ENCODE data around the gene IL17RB.

The IL17RB gene

DNA sequence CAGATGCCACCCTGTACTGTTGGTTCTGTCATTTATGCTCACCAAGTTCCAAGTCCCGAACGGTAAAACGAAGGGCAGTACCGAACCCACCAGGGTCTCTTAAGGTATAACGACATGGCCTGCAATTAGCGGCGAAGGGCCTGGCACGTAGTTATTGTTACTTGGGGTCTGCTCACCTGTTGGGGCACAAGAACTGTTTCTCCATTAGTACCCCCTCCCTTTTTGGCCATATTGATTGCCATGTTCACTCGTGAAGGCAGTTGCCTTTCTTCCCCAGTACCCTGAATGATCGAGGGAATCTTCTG is 435 bp downstream of the IL17RB start:
- no peak for DNase-seq
- intact Hi-C loops (cut with DNase I), result no loop called here

GRCh38 chr3:53849916-53850315 is 3.5 kb downstream of the IL17RB start:
- no peak for DNase-seq
- intact Hi-C loops (cut with DNase I), result no loop called here

- DNase-seq, result peak in 1 of 10 donors; percentile 12
- intact Hi-C loops (cut with DNase I), result no loop called here
Observed at GRCh38 chr3:53850895-53851294, 4.5 kb downstream of the IL17RB start.

DNA sequence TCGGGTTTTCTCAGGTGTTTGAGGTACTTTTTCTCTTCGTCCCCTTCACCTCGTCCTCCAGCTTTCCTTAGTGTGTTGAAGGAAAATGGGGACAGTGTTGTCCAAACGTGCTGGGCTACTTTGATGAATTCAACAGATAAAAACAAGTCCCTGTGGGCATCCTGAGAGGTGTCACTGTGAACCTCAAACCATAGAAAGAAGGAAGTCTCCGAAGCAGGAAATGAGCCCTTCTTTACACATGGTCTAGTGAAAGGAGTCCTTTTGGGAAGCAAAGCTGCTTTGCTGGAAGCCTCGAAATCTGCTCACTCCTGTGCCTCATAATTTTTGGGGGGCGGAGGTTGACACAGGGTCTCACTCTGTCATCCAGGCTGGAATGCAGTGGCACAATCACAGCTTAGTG is 10.6 kb downstream of the IL17RB start:
- DNase-seq, result no peak
- intact Hi-C loops (cut with DNase I), result no loop called here

GRCh38 chr3:53858096-53858741 is 11.9 kb downstream of the IL17RB start:
- no peak for DNase-seq
- intact Hi-C loops (cut with DNase I), result no loop called here

DNA sequence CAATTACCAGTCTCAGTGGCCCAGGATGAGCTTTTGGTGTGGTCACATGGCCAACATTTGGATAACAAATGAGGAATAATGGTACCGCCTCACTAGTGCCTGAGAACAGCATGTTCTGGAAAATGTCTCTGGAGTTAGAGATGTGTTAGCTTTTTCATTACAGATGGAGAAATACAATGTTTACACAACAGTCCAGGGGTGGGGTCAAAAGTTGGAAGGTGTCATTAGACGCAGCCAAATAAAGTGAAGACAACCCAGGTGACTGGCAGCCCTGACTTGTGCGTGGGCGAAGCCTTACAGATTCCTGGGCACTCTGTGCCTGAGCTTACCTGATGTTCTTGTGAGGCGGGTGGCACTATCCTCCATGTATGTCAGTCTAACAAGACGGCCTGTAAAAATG is 12.8 kb downstream of the IL17RB start:
- intact Hi-C loops (cut with DNase I), result no loop called here
- peak in 1 of 10 donors; percentile 32 for DNase-seq

GRCh38 chr3:53860196-53860595 is 13.8 kb downstream of the IL17RB start:
- intact Hi-C loops (cut with DNase I), result no loop called here
- no peak for DNase-seq

- intact Hi-C loops (cut with DNase I), result no loop called here
Observed at GRCh38 chr3:53862241-53862640, 15.9 kb downstream of the IL17RB start.

GRCh38 chr3:53863145-53863544 is 16.8 kb downstream of the IL17RB start:
- no peak for DNase-seq
- intact Hi-C loops (cut with DNase I), result no loop called here

More at GRCh38 chr3:53862241-53862640, 15.9 kb downstream of the IL17RB start:
- no peak for DNase-seq

- no peak for DNase-seq
- intact Hi-C loops (cut with DNase I), result no loop called here
Observed at GRCh38 chr3:53865732-53866499, 19.5 kb downstream of the IL17RB start.

DNA sequence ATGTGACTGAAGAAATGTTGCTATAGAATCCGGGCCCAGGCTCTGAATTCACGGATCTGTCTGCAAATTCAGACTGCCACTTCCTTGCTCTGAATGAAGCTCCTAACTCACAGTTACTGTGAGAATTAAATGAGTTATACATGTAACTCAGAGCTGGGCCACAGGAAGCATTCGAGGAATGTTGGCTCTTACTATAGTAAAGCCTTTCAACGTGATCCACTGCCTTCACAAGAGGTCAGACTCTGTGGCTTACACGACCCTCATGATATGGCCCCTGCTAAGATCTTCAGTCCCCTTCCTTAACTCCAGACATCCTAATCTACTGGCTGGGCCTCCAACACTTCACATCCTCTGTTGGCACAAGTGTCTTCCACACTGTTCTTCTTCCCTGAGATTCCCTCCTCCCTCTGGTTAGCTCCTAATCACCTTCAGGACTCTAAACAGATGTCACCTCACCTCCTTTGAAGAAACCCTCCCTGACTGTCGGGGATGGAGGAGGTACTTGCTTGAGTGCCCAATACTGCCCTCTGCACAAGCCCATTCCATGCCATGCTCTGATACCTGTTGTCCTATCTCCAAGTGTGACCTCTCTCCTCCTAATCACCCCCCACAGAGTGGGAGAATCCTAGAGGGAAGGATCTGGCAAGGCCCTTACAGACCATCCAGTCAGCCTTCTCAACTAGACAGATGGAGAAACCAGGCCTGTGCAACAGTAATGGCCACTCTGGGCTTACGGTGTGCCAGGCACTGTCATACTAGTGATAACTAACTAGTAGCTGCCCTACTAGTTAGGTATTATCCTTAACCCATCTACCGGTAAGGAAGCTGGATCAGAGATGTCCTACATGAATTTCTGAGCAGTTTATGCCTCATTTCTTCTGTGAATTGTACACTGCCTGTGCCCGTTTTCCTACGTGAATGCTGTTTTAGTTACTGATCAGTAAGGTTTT is 34.3 kb downstream of the IL17RB start:
- DNase-seq, result no peak
- intact Hi-C loops (cut with DNase I), result loop anchor here (2.0 kb wide), 1 partner anchor 534 kb away; the partner anchor contains the start of gene DCP1A

- intact Hi-C loops (cut with DNase I), result loop anchor here (1.0 to 2.0 kb wide), 2 partner anchors 9 to 535 kb away; partner anchors contain the start of genes DCP1A and SELENOK
- peak; percentile 82 to 98 (median 88) for DNase-seq
Observed at GRCh38 chr3:53881691-53882593, 35.6 kb downstream of the IL17RB start, which contains the start of gene ACTR8. TSS of gene ACTR8 (minus strand) at chr3:53882152. CDS start at chr3:53882101, 51 bp downstream.

DNA sequence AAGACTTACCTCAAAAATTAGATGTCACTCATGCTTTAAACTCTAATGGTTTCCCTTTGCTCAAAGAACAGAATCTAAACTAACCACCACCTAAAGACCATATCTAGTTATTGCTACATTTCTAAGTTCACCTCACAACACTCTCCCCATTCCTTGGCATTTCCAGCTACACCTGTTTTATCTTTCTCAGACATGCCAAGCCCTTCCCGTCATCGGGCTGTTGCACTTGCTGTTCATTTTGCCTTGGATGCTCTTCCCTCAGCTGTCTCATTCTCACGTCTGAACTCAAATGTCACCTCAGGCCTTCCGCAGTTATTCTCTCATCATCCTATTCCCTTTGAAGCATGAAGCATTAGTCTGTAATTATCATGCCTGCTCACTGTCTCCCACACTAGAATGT is 36.6 kb downstream of the IL17RB start:
- intact Hi-C loops (cut with DNase I), result no loop called here
- DNase-seq, result no peak

DNA sequence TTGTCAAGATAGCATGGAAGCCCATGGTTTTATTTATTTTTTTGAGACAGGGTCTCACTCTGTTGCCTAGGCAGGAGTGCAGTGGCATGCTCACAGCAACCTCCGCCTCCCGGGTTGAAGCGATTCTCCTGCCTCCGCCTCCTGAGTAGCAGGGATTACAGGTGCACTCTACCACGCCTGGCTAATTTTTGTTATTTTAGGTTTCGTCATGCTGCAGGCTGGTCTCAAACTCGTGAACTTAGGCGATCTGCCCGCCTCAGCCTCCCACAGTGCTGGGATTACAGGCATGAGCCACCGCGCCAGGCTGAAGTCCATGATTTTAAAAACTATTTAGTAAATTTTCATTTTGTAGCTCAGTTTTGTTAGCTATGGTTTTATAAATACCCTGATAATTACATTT is 38.3 kb downstream of the IL17RB start:
- DNase-seq, result peak in 2 of 10 donors; percentile 56 to 59
- intact Hi-C loops (cut with DNase I), result no loop called here

GRCh38 chr3:53885239-53885638 is 38.9 kb downstream of the IL17RB start:
- peak in 2 of 10 donors; percentile 17 to 19 for DNase-seq
- intact Hi-C loops (cut with DNase I), result no loop called here

DNA sequence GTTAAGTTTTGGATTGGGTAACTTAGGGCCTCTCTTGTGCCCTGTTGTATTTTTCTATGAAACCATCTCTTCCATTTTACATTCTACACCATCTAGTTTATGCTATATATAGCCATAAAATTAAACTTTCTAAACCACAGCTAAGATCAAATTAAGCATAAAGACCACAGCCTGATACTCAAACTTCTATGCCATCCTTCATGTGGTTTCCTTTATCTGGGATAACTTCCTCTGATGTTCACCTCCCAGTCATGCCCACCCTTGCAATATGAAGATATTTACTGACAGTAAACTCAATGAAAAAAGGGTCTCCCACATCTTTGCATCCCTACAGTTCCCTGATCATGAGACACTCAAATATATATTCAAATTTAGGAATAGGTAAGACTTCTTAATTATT is 41.1 kb downstream of the IL17RB start:
- intact Hi-C loops (cut with DNase I), result no loop called here

DNA sequence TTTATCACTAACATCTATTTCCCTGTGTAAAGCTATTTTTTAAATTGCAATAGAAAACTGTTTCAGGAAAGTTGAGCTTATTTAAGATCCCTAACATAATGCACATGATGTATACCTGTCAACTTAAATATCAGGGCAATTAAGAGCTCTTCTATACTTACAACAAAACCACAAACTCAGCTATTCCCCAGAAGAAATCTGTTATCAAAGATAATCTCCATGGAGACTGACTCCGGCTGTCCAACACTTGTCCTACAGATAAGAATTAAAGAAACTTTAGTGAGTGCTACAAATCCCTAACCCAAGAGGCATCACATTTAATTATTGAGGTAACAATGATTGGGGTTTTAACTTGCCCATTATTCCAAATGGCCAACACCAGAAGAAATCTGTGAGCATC is 41.9 kb downstream of the IL17RB start:
- no peak for DNase-seq
- intact Hi-C loops (cut with DNase I), result no loop called here

More for the DNA sequence above, 41.1 kb downstream of the IL17RB start:
- no peak for DNase-seq

GRCh38 chr3:53890726-53891475 is 44.5 kb downstream of the IL17RB start:
- no peak for DNase-seq
- intact Hi-C loops (cut with DNase I), result loop anchor here (1.0 kb wide), 1 partner anchor 9 kb away; the partner anchor contains the start of gene ACTR8
